Right lobe of liver (tissue), 6 donors: ENCODE results near the gene HGFAC. TPM values are rescaled to one million over a fixed set of nuclear protein-coding genes. Genes with fewer than 3 reads are reported as not detected.
A peak's percentile ranks its signal among the peaks of the same experiment; 100 is the strongest.

Experiments
- ATAC-seq, 4 donors: fragments of 200-7000 bp; cut with Tn5 transposase; one replicate each; pipeline ENCODE4 v1.9.1; 2020; ENCODE audit warnings: mild to moderate bottlenecking in 4 of 4, moderate library complexity in 4 of 4
- DNase-seq, 3 donors: peaks; one replicate each; pipeline ENCODE4 v3.0.0-alpha.2; 2020
- H3K27ac ChIP-seq, 3 donors: fragments of 200-600 bp; one replicate each; pipeline ENCODE4 v1.8.0; 2022
- H3K27me3 ChIP-seq, 2 donors: fragments of 200-600 bp; one replicate each; pipeline ENCODE4 v1.8.0; 2022
- H3K36me3 ChIP-seq, 4 donors: fragments of 200-600 bp; sonication (generic) in 1 of 4; one replicate each; pipeline versions ENCODE4 v1.5.1 to v1.8.0; 2017 to 2022; ENCODE audit warnings: control low read depth in 1 of 4
- H3K4me1 ChIP-seq, 4 donors: fragments of 200-600 bp; sonication (generic) in 1 of 4; one replicate each; pipeline versions ENCODE4 v1.5.1 to v1.8.0; 2017 to 2022; ENCODE audit warnings: control low read depth in 1 of 4
- H3K4me3 ChIP-seq, 3 donors: fragments of 200-600 bp; one replicate each; pipeline ENCODE4 v1.8.0; 2022
- H3K9me3 ChIP-seq, 4 donors: fragments of 200-600 bp; sonication (generic) in 1 of 4; one replicate each; pipeline versions ENCODE4 v1.5.1 to v1.8.0; 2017 to 2022; ENCODE audit warnings: control low read depth in 1 of 4
- POLR2A ChIP-seq: fragments of 450-650 bp; IDR thresholded peaks from one replicate; pipeline ENCODE4 v1.6.1; 2017; ENCODE audit warnings: antibody characterized with exemption, mild to moderate bottlenecking
- WGBS: methylation state at CpG from one replicate; pipeline ENCODE4 v1.1.6; 2018; ENCODE audit warnings: low coverage, low lambda C conversion rate; ENCODE audit not compliant: insufficient coverage; ENCODE audit errors: missing lambda C conversion rate; 5-methylcytosine and 5-hydroxymethylcytosine counted together
- intact Hi-C, 2 donors: fragments of 100-400 bp; cut with DNase I; formaldehyde crosslinking; loops; one replicate each; pipeline versions ENCODE4 v1.11.2 to v1.14.1; 2022
- total RNA-seq, 6 experiments: library from RNA; depleted of rRNA in 2 of 6; stranded (reverse); fragments of >200 nt in 2 of 6; fragmentation: NEBNext Ultra II Directional in 3 of 6; extraction: Animal tissue kit (Norgen Biotek cat#: 25700) in 3 of 6; gene quantifications; one replicate each; pipeline versions ENCODE4 v1.1.0 to v1.2.4, GENCODE V29; 2016 to 2023
- TF ChIP-seq, protein P1 (sequence below), 4 donors: fragments of 200-600 bp in 3 of 4; fragments of 450-650 bp in 1 of 4; IDR thresholded peaks; one replicate each; pipeline versions ENCODE4 v1.5.1 to v1.8.0; 2016 to 2022; ENCODE audit warnings: antibody characterized with exemption in 4 of 4, mild to moderate bottlenecking in 2 of 4
- donor health status: DM: no; HTN: yes; CAD: no.
- donor health status: DM: no; HTN: no; CAD: no.
- donor health status: DM: no; HTN: no; CAD: no.
- donor health status: DM: no; HTN: yes; CAD: no.
- donor health status: DM: no; HTN: yes; CAD: no.

Gene HGFAC
- total RNA-seq, 6 experiments from 2014 or later = 73.9 to 176 (median 140) TPM

DNA sequence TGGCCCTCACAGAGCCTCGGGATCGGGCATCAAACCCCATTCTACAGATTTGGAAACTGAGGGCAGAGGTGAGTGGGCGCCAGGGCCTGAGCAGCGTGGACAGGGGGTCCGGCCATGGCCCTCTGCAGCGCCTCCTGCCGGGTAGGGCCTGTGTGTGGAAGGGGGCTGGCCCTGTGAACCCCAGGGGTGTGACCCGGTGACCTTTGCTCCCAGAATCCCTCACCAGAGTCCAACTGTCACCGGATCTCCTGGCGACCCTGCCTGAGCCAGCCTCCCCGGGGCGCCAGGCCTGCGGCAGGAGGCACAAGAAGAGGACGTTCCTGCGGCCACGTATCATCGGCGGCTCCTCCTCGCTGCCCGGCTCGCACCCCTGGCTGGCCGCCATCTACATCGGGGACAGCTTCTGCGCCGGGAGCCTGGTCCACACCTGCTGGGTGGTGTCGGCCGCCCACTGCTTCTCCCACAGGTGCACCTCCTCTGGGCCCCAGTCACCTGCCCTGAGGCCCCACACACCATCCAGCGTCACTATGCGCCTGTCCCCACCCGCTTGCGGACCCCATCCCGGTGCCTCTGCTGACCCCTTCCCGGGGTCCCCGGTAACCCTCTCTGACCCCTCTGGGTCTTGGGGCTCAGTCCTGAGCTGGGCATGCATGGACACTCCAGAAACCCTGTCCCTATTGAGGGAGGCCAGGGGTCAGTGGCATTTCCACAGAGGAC lies 4.2 kb downstream of the HGFAC start:
- peak in 2 of 3 donors; percentile 25 to 49 for DNase-seq
- WGBS = no CpG with 5 or more reads among the region's 34 CpGs

DNA sequence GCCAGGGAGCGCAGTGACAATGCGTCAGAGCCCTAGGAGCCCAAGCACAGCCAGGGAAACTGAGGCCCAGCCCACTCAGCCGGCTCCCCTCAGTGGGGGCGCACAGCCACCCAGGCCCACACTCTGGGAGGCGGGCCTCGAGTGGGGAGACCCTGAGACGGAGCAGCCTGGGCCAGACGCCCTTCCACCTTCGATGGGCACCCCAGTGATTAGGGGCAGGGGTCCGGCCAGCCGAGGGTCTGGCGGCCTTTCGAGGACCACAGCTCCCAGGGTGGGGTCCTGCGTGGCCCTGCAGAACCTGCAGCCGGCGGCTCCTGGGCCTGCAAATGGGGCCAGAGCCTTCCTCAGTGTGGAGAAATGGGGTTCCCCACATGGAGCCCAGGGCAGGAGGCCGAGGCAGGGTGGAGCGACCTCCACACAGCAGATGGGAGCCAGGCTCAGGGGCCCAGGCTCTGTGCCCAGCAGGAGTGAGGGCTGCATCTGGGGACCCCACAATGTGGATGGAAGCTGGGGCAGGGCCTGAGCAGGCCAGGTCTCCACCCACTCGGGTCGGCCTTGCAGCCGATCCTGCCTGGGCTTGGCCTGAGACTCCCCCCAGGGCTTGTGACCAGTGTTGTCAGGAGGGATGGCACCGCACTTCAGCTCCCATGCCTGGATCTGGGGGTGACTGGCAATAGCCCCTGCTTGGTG lies 5.0 kb downstream of the HGFAC start:
- WGBS = 100% methylated on average over 2 of the region's 22 CpGs
- intact Hi-C loops = loop anchor here in 1 of 2 donors (5.0 kb wide), 1 partner anchor 104 kb away; no protein-coding TSS in a partner anchor
- H3K27ac ChIP-seq = no peak overlapping the region
- H3K9me3 ChIP-seq = no peaks in the 10 kb centered on the region
- H3K27me3 ChIP-seq = no peaks in the 10 kb centered on the region
- DNase-seq (peak in 2 of 3 donors; percentile 17 to 47), ATAC-seq (no peak)
- H3K4me1 ChIP-seq = peaks cover 0 to 10% (median 0%) of the 10 kb centered on the region in 4 donors
- peaks cover 0 to 9% (median 2%) of the 10 kb centered on the region in 4 donors for H3K36me3 ChIP-seq
- H3K4me3 ChIP-seq = no peak overlapping the region
- TF ChIP-seq POLR2A = no peak

More for the DNA sequence above, 4.2 kb downstream of the HGFAC start:
- H3K36me3 ChIP-seq = peaks cover 0 to 9% (median 2%) of the 10 kb centered on the region in 4 donors
- intact Hi-C loops = loop anchor here in 1 of 2 donors (5.0 kb wide), 1 partner anchor 104 kb away; no protein-coding TSS in a partner anchor
- H3K4me1 ChIP-seq = peaks cover 0 to 14% (median 3%) of the 10 kb centered on the region in 4 donors
- no peak overlapping the region for H3K4me3 ChIP-seq
- no peak for ATAC-seq
- H3K9me3 ChIP-seq = no peaks in the 10 kb centered on the region
- H3K27me3 ChIP-seq = no peaks in the 10 kb centered on the region
- TF ChIP-seq, protein P1, sequence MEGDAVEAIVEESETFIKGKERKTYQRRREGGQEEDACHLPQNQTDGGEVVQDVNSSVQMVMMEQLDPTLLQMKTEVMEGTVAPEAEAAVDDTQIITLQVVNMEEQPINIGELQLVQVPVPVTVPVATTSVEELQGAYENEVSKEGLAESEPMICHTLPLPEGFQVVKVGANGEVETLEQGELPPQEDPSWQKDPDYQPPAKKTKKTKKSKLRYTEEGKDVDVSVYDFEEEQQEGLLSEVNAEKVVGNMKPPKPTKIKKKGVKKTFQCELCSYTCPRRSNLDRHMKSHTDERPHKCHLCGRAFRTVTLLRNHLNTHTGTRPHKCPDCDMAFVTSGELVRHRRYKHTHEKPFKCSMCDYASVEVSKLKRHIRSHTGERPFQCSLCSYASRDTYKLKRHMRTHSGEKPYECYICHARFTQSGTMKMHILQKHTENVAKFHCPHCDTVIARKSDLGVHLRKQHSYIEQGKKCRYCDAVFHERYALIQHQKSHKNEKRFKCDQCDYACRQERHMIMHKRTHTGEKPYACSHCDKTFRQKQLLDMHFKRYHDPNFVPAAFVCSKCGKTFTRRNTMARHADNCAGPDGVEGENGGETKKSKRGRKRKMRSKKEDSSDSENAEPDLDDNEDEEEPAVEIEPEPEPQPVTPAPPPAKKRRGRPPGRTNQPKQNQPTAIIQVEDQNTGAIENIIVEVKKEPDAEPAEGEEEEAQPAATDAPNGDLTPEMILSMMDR (IDR thresholded peaks at IDR 0.05) = no peak
- TF ChIP-seq POLR2A = no peak
- H3K27ac ChIP-seq = no peak overlapping the region

DNA sequence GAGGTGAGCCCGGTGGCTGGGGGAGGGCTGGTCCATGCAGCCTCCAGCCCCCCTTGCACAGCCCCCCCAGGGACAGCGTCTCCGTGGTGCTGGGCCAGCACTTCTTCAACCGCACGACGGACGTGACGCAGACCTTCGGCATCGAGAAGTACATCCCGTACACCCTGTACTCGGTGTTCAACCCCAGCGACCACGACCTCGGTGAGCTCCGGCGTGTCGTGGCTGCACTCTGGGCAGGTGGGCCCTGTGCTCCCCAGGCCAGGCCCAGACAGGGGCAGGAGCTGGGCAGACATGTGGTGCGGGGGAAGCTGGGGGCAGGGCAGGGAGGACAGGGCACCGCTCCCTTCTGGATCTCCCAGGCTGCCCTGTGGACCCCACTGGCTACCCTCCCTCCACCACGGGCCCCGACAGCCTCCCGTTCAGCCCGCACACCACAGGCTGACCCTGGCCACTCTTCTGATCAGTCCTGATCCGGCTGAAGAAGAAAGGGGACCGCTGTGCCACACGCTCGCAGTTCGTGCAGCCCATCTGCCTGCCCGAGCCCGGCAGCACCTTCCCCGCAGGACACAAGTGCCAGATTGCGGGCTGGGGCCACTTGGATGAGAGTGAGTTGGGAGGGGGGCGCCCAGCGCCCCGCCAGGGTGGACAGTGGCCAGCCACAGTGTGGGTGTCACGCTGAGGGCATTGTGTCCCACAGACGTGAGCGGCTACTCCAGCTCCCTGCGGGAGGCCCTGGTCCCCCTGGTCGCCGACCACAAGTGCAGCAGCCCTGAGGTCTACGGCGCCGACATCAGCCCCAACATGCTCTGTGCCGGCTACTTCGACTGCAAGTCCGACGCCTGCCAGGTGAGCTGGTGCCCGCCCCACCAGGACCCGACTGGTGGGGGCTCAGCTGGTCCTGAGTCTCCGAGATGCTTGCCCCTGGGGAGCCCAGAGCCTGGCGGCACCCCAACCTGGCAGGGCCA lies 5.9 kb downstream of the HGFAC start:
- Histone ChIP-seq H3K27me3 (no peaks in the 10 kb centered on the region), H3K9me3 (no peaks in the 10 kb centered on the region), H3K4me3 (no peak overlapping the region), H3K4me1 (peaks cover 0 to 16% (median 0%) of the 10 kb centered on the region in 4 donors), H3K27ac (no peak overlapping the region), H3K36me3 (peaks cover 0 to 9% (median 2%) of the 10 kb centered on the region in 4 donors)
- DNase-seq = peak in 1 of 3 donors; percentile 17
- TF ChIP-seq, protein P1 (IDR thresholded peaks at IDR 0.05) = no peak
- TF ChIP-seq POLR2A = no peak
- intact Hi-C loops = loop anchor here in 1 of 2 donors (5.0 kb wide), 1 partner anchor 105 kb away; no protein-coding TSS in a partner anchor
- 91% methylated on average over 4 of the region's 53 CpGs for WGBS
- ATAC-seq = no peak

DNA sequence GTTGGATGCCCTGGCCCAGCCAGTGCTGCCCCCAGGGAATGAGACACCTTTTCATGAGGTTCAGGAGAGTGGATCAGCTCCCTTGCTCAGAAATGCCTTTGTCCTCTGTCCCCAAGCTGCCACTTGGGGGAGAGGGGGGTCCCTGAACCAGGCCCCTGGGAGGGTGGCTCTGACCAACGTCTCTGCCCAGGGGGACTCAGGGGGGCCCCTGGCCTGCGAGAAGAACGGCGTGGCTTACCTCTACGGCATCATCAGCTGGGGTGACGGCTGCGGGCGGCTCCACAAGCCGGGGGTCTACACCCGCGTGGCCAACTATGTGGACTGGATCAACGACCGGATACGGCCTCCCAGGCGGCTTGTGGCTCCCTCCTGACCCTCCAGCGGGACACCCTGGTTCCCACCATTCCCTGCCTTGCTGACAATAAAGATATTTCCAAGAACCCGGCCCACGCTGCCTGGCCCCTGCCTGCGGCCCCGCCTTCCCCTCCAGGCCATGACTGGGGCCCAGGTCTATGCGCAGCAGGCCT lies 7.3 kb downstream of the HGFAC start:
- Histone ChIP-seq H3K4me1 (peaks cover 0 to 10% (median 0%) of the 10 kb centered on the region in 4 donors), H3K9me3 (no peaks in the 10 kb centered on the region), H3K27me3 (no peaks in the 10 kb centered on the region), H3K4me3 (no peak overlapping the region), H3K27ac (no peak overlapping the region), H3K36me3 (peaks cover 0 to 9% (median 2%) of the 10 kb centered on the region in 4 donors)
- TF ChIP-seq, protein P1 (IDR thresholded peaks at IDR 0.05) = no peak
- no peak for TF ChIP-seq POLR2A
- DNase-seq = peak in 1 of 3 donors; percentile 19
- ATAC-seq = no peak
- intact Hi-C loops = loop anchor here in 1 of 2 donors (5.0 kb wide), 1 partner anchor 107 kb away; no protein-coding TSS in a partner anchor
- WGBS = 100% methylated on average over 2 of the region's 21 CpGs
